Measurements from ENCODE around the gene HSPB9.

- TF ChIP-seq ZNF274 (IDR thresholded peaks at IDR 0.05; ENCODE audit: low read length) (no peak), ZNF274 (tag by site-specific recombination; IDR thresholded peaks at IDR 0.05; ENCODE audit: borderline replicate concordance) (no peak), CTCF (tag by site-specific recombination; IDR thresholded peaks at IDR 0.05) (no peak), REST (tag by site-specific recombination; IDR thresholded peaks at IDR 0.05) (no peak), ZNF530 (tag by site-specific recombination; IDR thresholded peaks at IDR 0.05; ENCODE audit: low read depth) (no peak), GLI2 (tag by site-specific recombination; IDR thresholded peaks at IDR 0.05; ENCODE audit: borderline replicate concordance, low read depth) (no peak), ZSCAN30 (tag by site-specific recombination; IDR thresholded peaks at IDR 0.05) (no peak), ZNF26 (tag by site-specific recombination; IDR thresholded peaks at IDR 0.05) (no peak), ZNF239 (tag by site-specific recombination; IDR thresholded peaks at IDR 0.05) (no peak)
Measured at GRCh38 chr17:42118545-42118944, 4.1 kb upstream of the HSPB9 start.

All from HEK293 (cell line).